ENCODE measurements around the gene PRDM7.

The PRDM7 gene

DNA sequence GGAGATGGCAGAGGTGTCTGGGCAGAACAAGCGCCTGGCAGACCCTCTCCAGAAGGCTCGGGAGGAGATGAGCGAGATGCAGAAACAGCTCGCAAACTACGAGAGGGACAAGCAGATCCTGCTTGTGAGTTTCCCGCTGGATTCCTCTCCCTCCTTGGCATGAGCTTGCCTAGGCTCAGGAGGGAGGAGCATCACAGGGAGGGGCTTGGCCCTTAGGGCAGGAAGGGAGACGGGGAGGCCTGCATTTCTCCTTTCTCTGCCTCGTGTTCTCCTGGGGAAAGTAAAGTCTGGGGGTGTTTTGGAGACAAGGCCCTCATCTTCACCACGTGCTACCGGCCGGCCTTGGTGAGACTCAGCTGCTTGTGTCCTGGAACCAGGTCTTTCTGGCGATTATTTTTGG, 39.9 kb downstream of the PRDM7 start:
- Histone ChIP-seq H3K4me1 (ENCODE audit: control insufficient read depth in 1 of 2, insufficient read depth in 1 of 2, low read depth in 1 of 2, low read length in 1 of 2) (peaks cover 0 to 2% of the 10 kb centered on the region in 2 experiments), H3K27ac (no peak overlapping the region), H3K4me3 (ENCODE audit: low read depth in 1 of 2, low read length in 1 of 2) (no peak overlapping the region), H3K9me3 (no peaks in the 10 kb centered on the region), H3K36me3 (peaks cover 28% of the 10 kb centered on the region), H3K27me3 (no peaks in the 10 kb centered on the region)
- TF ChIP-seq, protein P1, sequence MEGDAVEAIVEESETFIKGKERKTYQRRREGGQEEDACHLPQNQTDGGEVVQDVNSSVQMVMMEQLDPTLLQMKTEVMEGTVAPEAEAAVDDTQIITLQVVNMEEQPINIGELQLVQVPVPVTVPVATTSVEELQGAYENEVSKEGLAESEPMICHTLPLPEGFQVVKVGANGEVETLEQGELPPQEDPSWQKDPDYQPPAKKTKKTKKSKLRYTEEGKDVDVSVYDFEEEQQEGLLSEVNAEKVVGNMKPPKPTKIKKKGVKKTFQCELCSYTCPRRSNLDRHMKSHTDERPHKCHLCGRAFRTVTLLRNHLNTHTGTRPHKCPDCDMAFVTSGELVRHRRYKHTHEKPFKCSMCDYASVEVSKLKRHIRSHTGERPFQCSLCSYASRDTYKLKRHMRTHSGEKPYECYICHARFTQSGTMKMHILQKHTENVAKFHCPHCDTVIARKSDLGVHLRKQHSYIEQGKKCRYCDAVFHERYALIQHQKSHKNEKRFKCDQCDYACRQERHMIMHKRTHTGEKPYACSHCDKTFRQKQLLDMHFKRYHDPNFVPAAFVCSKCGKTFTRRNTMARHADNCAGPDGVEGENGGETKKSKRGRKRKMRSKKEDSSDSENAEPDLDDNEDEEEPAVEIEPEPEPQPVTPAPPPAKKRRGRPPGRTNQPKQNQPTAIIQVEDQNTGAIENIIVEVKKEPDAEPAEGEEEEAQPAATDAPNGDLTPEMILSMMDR (IDR thresholded peaks at IDR 0.05): no peak

- H3K36me3 ChIP-seq: peaks cover 28% of the 10 kb centered on the region
- peaks cover 0 to 2% of the 10 kb centered on the region in 2 experiments for H3K4me1 ChIP-seq (ENCODE audit: control insufficient read depth in 1 of 2, insufficient read depth in 1 of 2, low read depth in 1 of 2, low read length in 1 of 2)
- H3K27me3 ChIP-seq: no peaks in the 10 kb centered on the region
- no peaks in the 10 kb centered on the region for H3K9me3 ChIP-seq
- no peak overlapping the region for H3K4me3 ChIP-seq (ENCODE audit: low read depth in 1 of 2, low read length in 1 of 2)
- TF ChIP-seq, protein P1 (IDR thresholded peaks at IDR 0.05): no peak
- H3K27ac ChIP-seq: no peak overlapping the region
Observed at GRCh38 chr16:90035902-90036301, 41.2 kb downstream of the PRDM7 start.

- peaks cover 0 to 2% of the 10 kb centered on the region in 2 experiments for H3K4me1 ChIP-seq (ENCODE audit: control insufficient read depth in 1 of 2, insufficient read depth in 1 of 2, low read depth in 1 of 2, low read length in 1 of 2)
- no peaks in the 10 kb centered on the region for H3K9me3 ChIP-seq
- TF ChIP-seq, protein P1 (IDR thresholded peaks at IDR 0.05): no peak
- no peak overlapping the region for H3K4me3 ChIP-seq (ENCODE audit: low read depth in 1 of 2, low read length in 1 of 2)
- peaks cover 21% of the 10 kb centered on the region for H3K36me3 ChIP-seq
- no peaks in the 10 kb centered on the region for H3K27me3 ChIP-seq
- no peak overlapping the region for H3K27ac ChIP-seq
Observed at GRCh38 chr16:90034504-90034903, 42.6 kb downstream of the PRDM7 start.

DNA sequence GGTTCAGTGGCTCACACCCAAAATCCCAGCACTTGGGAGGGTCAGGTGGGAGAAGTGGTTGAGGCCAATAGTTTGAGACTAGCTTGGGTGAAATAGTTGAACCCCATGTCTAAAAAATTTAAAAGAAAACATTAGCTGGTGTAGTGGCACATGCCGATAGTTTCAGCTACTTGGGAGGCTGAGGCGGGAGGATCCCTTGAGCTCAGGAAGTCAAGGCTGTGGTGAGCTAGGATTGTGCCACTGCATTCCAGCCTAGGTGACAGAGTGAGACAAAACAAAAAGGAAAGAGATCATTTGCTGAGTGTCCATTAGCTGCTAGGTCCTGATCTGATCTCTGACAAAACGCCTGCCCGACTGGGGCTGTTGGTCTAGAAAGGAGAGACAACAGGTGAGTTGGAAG, 43.7 kb downstream of the PRDM7 start:
- no peaks in the 10 kb centered on the region for H3K9me3 ChIP-seq
- peaks cover 0 to 2% of the 10 kb centered on the region in 2 experiments for H3K4me1 ChIP-seq (ENCODE audit: control insufficient read depth in 1 of 2, insufficient read depth in 1 of 2, low read depth in 1 of 2, low read length in 1 of 2)
- H3K4me3 ChIP-seq (ENCODE audit: low read depth in 1 of 2, low read length in 1 of 2): no peak overlapping the region
- TF ChIP-seq, protein P1 (IDR thresholded peaks at IDR 0.05): no peak
- H3K27ac ChIP-seq: no peak overlapping the region
- no peaks in the 10 kb centered on the region for H3K27me3 ChIP-seq
- peaks cover 16% of the 10 kb centered on the region for H3K36me3 ChIP-seq

DNA sequence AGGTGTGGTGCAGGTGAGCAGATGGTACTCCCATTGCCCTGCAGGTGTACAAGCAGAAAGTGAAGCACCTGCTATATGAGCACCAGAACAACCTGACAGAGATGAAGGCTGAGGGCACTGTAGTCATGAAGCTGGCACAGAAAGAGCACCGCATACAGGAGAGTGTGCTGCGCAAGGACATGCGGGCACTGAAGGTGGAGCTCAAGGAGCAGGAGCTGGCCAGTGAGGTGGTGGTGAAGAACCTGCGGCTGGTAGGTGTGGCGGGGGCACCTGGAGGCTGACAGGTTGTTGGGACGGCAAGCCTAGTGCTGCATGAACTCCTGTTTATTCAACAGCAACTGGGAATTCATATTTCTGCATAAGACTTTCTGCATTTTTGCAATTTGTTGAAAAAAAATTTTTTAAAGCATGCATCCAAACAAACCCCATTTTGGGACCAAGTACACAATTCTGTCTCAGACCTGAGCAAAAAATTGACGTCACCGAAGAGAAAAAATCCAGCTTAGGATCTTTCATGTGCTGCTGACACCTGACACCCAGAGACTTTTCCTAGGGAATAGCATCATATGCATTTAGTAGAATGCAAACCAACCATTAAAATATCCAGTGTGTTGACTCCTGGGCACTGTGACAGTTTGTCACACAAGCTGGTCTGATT, 44.3 kb downstream of the PRDM7 start:
- Histone ChIP-seq H3K27ac (no peak overlapping the region), H3K36me3 (peaks cover 10% of the 10 kb centered on the region), H3K27me3 (no peaks in the 10 kb centered on the region), H3K9me3 (no peaks in the 10 kb centered on the region), H3K4me1 (ENCODE audit: control insufficient read depth in 1 of 2, insufficient read depth in 1 of 2, low read depth in 1 of 2, low read length in 1 of 2) (peaks cover 0 to 2% of the 10 kb centered on the region in 2 experiments), H3K4me3 (ENCODE audit: low read depth in 1 of 2, low read length in 1 of 2) (no peak overlapping the region)
- TF ChIP-seq, protein P1 (IDR thresholded peaks at IDR 0.05): no peak

Measured in neutrophil (primary cell).